Mucosa of stomach (tissue), 1 donor: ENCODE measurements around the gene TBCE.
"Not testable (repeated sequence)": the region's sequence is repeated elsewhere in the genome, so short reads cannot be mapped to it uniquely, and the experiment has no call there.

Experiments
- H3K27me3 ChIP-seq: one replicate; pipeline ENCODE4 v1.7.0; 2013; ENCODE audit warnings: mild to moderate bottlenecking, low read length; ENCODE audit not compliant: control insufficient read depth, insufficient read depth
- H3K36me3 ChIP-seq: one replicate; pipeline ENCODE4 v1.7.0; 2013; ENCODE audit warnings: low read length; ENCODE audit not compliant: control insufficient read depth, insufficient read depth
- H3K4me1 ChIP-seq: one replicate; pipeline ENCODE4 v1.7.0; 2013; ENCODE audit warnings: mild to moderate bottlenecking, low read length; ENCODE audit not compliant: control insufficient read depth, insufficient read depth
- H3K4me3 ChIP-seq: one replicate; pipeline ENCODE4 v1.7.0; 2013; ENCODE audit warnings: low read length
- H3K9ac ChIP-seq: one replicate; pipeline ENCODE4 v1.7.0; 2013; ENCODE audit warnings: mild to moderate bottlenecking, low read length, moderate library complexity
- H3K9me3 ChIP-seq: one replicate; pipeline ENCODE4 v1.7.0; 2013; ENCODE audit warnings: mild to moderate bottlenecking, low read length, moderate library complexity; ENCODE audit not compliant: control insufficient read depth
- donor health status: Pancreatic carcinoma.

The TBCE gene

DNA sequence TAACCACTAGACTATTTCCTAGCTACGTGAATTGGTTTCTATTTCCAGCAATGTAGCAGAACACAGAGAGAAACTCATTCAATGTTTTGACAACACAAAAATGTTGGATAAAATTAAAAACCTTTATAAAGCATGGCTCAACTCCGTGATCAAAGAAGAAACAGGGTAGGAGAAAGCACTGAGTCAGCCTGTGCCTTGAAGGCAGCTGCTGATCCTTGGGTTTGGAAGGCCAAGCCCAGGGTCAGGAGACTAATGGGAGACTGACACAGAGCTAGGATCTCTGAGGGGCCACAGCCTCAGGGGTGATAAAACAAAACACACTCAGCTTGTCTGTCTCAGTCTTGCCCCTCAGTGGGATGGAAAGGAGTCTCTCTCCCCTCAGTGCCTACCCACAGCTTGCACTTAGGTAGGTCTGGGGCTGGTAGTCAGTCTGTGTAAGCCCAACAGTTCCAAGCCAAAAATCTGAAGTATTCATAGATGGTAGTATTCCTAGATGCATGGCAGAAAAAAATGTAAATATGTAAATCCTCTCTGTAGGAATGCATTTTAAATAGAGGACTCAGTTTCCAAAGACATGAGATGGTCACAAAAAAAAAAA, 83.8 kb downstream of the TBCE start:
- Histone ChIP-seq H3K9ac (no peak overlapping the region), H3K4me3 (no peak overlapping the region), H3K9me3 (no peaks in the 10 kb centered on the region), H3K36me3 (peaks cover 9% of the 10 kb centered on the region), H3K27me3 (no peaks in the 10 kb centered on the region), H3K4me1 (no peaks in the 10 kb centered on the region)

DNA sequence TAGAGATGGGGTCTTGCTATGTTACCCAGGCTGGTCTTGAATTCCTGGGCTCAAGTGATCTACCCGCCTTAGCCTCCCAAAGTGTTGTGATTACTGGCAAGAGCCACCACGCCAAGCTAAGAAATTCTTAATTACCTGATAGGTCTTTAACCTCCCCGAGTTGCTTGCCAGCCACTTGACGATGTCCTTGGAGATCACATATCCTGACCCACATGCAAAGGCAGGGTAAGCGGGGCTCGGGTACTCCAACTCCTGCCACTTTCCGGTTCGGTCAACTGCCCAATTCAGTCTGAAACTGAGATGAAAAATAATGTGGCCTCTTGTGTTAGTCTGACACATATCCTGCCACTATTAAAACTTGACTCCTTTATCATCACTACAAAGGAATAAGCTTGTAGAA, 86.8 kb downstream of the TBCE start:
- no peaks in the 10 kb centered on the region for H3K36me3 ChIP-seq
- H3K4me3 ChIP-seq: no peak overlapping the region

DNA sequence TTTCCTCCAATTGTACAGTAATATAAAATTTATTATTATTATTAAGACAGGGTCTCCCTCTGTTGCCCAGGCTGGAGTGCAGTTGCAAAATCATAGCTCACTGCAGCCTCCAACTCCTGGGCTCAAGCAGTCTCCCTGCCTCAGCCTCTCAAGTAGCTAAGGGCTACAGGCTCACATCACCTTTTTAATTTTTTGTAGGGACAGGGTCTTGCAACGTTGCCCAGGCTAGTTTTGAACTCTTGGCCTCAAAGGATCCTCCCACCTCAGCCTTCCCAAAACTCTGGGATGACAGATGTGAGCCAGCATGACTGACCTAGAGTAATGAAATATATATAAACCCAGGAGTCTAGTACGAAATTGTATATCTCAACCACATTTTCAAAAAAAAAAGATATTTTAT, 87.9 kb downstream of the TBCE start:
- Histone ChIP-seq H3K27me3 (no peaks in the 10 kb centered on the region), H3K4me3 (no peak overlapping the region), H3K9ac (no peak overlapping the region), H3K9me3 (no peaks in the 10 kb centered on the region), H3K36me3 (no peaks in the 10 kb centered on the region), H3K4me1 (no peaks in the 10 kb centered on the region)

More for the DNA sequence above, 86.8 kb downstream of the TBCE start:
- no peak overlapping the region for H3K9ac ChIP-seq
- no peaks in the 10 kb centered on the region for H3K4me1 ChIP-seq
- no peaks in the 10 kb centered on the region for H3K9me3 ChIP-seq
- no peaks in the 10 kb centered on the region for H3K27me3 ChIP-seq

DNA sequence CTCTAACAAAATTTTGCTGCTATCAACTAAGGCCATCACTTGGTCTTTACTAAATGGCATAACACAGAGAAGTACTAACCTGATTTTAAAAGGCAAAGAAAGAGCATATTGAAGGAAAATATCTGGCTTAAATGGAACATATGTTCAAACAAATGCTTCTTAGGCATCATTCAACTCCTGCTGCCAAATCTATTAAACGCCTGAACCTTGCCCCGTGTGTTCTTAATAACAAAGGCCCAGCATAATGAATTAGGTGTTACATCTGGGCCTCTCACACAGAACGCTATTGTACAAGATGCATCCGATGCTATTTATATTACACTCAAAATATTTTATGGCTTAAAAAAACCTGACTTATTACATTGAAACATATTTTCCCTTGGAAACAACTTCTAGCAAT, 88.6 kb downstream of the TBCE start:
- Histone ChIP-seq H3K9me3 (no peaks in the 10 kb centered on the region), H3K27me3 (no peaks in the 10 kb centered on the region), H3K4me3 (no peak overlapping the region), H3K9ac (no peak overlapping the region), H3K4me1 (no peaks in the 10 kb centered on the region), H3K36me3 (no peaks in the 10 kb centered on the region)

DNA sequence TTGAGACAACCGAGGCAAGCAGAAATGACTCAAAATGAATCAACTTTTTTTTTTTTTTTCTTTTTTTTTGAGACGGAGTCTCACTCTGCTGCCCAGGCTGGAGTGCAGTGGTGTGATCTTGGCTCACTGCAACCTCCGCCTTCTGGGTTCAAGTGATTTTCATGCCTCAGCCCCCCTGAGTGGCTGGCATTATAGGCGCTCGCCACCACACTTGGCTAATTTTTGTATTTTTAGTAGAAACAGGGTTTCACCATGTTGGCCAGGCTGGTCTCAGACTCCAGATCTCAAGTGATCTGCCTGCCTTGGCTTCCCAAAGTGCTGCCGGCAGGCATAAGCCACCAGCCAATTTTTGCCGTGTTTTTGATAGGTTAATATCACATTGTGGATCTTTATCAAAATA, 90.6 kb downstream of the TBCE start:
- H3K27me3 ChIP-seq, H3K9ac ChIP-seq, H3K36me3 ChIP-seq: not testable (repeated sequence)

DNA sequence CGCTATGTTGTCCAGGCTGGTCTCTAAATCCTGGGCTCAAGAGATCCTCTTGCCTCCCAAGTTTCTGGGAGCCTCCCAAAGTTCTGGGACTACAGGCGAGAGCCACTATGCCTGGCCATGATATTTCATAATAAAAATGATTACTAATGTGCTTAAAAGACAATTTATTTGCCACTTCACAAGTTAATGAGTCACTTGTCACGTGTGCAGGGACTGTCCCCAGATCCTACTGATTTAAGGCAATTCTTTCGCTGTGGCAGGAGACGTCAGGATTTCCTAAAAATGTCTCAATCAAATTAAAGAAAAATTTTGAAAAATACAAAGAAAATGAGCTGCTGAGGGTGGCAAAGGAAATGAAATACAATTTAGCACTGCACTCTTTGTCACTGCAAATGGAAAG, 93.5 kb downstream of the TBCE start:
- no peak overlapping the region for H3K9ac ChIP-seq
- no peaks in the 10 kb centered on the region for H3K27me3 ChIP-seq
- H3K4me1 ChIP-seq: no peaks in the 10 kb centered on the region
- no peak overlapping the region for H3K4me3 ChIP-seq
- no peaks in the 10 kb centered on the region for H3K36me3 ChIP-seq
- H3K9me3 ChIP-seq: no peaks in the 10 kb centered on the region

More for the DNA sequence above, 90.6 kb downstream of the TBCE start:
- not testable (repeated sequence) for H3K4me3 ChIP-seq, H3K4me1 ChIP-seq, H3K9me3 ChIP-seq

DNA sequence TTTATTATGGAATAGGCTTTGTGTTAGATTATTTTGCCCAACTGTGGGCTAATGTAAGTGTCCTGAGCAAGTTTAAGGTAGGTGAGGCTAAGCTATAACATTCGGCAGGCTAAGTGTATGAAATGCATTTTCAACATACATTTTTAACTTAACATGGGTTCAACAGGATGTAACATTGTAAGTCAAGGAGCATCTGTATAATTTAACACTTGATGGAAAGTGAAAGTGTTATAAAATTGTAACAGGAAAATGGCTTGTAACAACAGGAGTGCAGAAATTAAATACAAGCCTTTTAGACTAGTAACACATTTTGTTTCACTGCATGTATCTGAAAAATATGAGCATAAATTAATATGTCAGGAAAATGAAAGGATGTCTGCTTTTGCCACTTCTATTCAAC, 94.7 kb downstream of the TBCE start:
- Histone ChIP-seq H3K36me3 (no peaks in the 10 kb centered on the region), H3K9ac (no peak overlapping the region)

DNA sequence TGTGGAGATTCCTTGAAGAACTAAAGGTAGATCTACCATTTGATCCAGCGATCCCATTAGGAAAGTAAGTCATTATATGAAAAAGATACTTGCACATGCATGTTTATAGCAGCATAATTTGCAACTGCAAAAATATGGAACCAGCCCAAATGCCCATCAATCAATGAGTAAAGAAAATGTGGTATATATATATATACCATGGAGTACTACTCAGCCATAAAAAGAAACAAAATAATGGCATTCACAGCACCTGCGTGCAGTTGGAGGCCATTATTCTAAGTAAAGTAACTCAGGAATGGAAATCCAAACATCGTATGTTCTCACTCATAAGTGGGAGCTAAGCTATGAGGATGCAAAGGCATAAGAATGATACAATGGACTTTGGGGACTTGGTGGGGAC, 95.6 kb downstream of the TBCE start:
- not testable (repeated sequence) for H3K36me3 ChIP-seq, H3K9ac ChIP-seq, H3K4me1 ChIP-seq, H3K27me3 ChIP-seq, H3K4me3 ChIP-seq, H3K9me3 ChIP-seq

More for the DNA sequence above, 94.7 kb downstream of the TBCE start:
- Histone ChIP-seq H3K4me3 (no peak overlapping the region), H3K9me3 (no peaks in the 10 kb centered on the region), H3K4me1 (no peaks in the 10 kb centered on the region), H3K27me3 (no peaks in the 10 kb centered on the region)

DNA sequence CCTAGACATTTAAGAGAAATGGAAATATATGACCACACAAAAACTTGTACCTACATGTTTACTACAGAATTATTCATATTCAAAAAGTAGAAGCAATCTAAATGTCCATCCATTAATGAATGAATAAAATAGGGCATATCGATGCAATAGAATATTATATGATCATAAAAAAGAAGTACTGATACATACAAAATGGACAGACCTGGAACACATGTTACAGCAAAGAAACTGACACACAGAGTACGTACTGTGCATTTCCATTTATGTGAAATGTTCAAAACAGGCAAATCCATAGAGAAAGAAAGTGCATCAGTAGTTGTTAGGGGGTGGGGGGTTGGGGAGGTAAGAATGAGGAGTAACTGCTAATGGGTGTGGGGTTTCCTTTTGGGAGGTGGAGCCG, 97.8 kb downstream of the TBCE start:
- no peak overlapping the region for H3K9ac ChIP-seq
- H3K36me3 ChIP-seq: no peaks in the 10 kb centered on the region
- no peaks in the 10 kb centered on the region for H3K4me1 ChIP-seq
- no peaks in the 10 kb centered on the region for H3K27me3 ChIP-seq
- H3K9me3 ChIP-seq: no peaks in the 10 kb centered on the region
- H3K4me3 ChIP-seq: no peak overlapping the region

DNA sequence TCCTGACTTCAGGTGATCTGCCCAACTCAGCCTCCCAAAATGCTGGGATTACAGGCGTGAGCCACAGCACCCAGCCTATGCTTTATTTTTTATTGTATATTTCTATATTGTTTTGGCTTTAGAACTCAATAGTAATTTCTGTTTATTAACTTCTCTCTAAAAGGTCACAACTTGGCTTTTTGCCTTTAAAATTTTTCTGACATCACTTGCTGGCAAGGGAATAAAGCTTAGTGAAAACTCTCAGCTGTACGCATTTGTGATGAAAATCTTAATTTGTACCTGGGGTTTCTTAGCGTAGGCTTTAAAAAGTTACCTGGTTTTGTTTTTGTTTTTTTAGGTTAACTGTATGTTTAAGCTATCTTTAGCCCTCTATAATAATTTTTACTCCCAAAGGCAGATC, 100.8 kb downstream of the TBCE start:
- H3K4me1 ChIP-seq: no peaks in the 10 kb centered on the region
- no peaks in the 10 kb centered on the region for H3K36me3 ChIP-seq
- H3K9me3 ChIP-seq: no peaks in the 10 kb centered on the region
- H3K9ac ChIP-seq: no peak overlapping the region
- H3K27me3 ChIP-seq: no peaks in the 10 kb centered on the region
- H3K4me3 ChIP-seq: no peak overlapping the region

DNA sequence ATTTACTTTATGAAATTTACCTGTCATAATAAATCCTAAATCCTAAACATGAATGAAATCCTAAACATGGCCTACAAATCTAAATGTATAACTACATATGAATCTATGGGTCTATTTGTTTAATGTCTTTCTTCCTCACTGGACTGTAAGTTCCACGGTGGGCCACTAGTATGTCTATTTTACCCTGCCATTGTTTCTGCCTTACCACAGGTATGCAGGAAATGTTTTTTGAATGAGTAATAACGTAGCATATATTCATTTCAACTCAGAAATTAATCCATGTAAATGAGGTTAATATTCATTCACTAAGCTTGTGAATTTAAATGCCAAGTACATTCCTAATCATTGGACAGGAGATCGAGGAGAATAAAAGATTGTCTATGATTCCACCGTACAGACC, 101.7 kb downstream of the TBCE start:
- no peaks in the 10 kb centered on the region for H3K9me3 ChIP-seq
- H3K4me3 ChIP-seq: no peak overlapping the region
- no peaks in the 10 kb centered on the region for H3K4me1 ChIP-seq
- no peak overlapping the region for H3K9ac ChIP-seq
- no peaks in the 10 kb centered on the region for H3K36me3 ChIP-seq
- H3K27me3 ChIP-seq: no peaks in the 10 kb centered on the region

DNA sequence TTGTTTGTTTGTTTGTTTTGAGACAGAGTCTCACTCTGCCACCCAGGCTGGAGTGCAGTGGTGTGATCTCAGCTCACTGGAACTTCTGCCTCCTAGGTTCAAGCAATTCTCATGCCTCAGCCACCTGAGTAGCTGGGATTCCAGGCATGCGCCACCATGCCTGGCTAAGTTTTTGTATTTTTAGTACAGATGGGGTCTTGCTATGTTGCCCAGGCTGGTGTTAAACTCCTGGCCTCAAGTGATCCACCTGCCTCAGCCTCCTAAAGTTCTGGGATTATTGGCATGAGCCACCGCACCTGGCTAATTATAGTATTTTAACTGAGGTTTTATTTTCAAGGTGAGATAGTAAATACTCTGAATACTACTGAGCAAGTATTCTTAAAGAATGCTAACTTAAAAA, 102.7 kb downstream of the TBCE start:
- H3K27me3 ChIP-seq, H3K36me3 ChIP-seq, H3K4me3 ChIP-seq, H3K4me1 ChIP-seq, H3K9ac ChIP-seq, H3K9me3 ChIP-seq: not testable (repeated sequence)

DNA sequence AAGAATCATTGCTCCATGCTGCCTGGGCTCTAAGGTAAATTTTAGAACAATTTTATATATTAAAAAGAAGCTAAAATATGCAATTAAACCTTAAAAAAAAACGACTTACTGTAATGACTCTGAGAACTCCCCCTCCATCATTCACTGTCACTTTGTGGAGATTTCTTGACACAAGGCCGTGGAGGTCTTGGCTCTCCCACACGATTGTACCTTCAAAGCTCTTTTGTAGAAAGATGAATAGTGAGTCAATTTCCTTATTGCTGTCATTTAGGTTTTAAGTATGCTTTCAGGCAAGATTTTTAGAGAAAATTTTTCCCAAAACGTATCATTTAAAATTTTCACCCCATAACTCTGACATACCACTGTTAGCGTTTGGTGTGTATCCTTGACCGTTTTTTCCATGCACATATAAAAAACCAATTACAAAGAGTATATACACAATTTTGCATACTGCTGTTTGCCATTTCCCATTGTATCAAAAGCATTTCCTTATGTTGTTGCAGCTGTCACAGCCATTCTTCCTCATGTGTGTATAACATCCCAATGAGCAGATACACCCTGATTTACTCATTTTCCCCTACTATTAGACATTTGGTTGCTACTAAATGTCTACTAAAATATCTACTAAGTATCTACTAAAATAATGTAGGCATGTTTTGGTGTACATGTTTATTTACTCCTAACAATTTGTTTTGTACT, 103.7 kb downstream of the TBCE start:
- Histone ChIP-seq H3K4me3 (no peak overlapping the region), H3K36me3 (no peaks in the 10 kb centered on the region), H3K27me3 (no peaks in the 10 kb centered on the region)

More for the DNA sequence above, 103.7 kb downstream of the TBCE start:
- Histone ChIP-seq H3K9ac (no peak overlapping the region), H3K9me3 (no peaks in the 10 kb centered on the region), H3K4me1 (no peaks in the 10 kb centered on the region)
